Lung microvascular endothelial cell (primary cell): ENCODE results near the gene NAA20. TPM values are rescaled to one million over a fixed set of nuclear protein-coding genes. Genes with fewer than 3 reads are reported as not detected.
A peak's percentile ranks its signal among the peaks of the same experiment; 100 is the strongest.

Experiments used
- DNase-seq, 2 donors: peaks; one replicate each; pipeline versions ENCODE4 v3.0.0 to v3.0.0-alpha.2; 2010; ENCODE audit warnings: low read depth in 2 of 2
- total RNA-seq: library from RNA; depleted of rRNA; stranded (reverse); fragments of >200 nt; gene quantifications from 2 replicates; pipeline ENCODE4 v1.2.1, GENCODE V29; 2014

The NAA20 gene, protein sequence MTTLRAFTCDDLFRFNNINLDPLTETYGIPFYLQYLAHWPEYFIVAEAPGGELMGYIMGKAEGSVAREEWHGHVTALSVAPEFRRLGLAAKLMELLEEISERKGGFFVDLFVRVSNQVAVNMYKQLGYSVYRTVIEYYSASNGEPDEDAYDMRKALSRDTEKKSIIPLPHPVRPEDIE
- 36.3 and 37.9 TPM in 2 replicates for total RNA-seq

DNA sequence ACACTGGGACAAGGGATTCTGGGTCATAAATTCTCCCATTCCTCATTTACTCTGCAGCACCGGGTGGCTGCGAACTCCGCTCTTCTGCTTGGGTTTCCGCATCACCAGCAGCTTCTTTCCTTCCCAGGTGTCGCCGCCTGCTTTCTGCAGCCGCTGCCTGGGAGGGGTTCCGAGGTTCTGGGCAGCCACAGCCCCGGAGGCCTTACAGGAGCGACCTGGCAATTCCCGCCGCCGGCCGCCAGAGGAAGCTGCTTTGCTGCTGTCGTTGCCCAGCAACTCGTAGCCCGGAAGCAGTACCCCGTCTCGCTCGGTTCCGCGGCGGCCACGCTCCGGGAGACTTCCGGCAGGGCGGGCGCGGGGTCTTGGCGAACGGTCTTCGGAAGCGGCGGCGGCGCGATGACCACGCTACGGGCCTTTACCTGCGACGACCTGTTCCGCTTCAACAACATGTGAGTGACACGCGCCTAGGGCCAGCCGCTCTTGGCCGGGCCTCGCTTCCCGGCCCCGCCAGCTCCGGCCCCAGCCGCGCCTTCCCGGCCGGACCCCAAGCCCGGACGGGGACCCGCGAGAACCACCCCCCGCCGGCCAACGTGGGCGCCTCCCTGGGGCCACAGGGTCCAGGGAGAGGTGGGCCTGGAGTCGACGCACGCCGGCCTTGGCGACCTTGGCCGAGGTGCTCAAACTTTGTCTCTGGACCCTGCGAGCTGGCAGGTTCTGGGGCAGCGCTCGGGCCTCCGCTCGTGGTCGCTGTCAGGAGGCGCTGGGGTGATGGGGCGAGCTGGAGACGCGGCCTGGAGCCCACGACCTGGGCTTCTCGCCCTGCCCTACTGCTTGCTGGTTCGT is at the start of gene NAA20:
Gene NAA20, plus strand, starts transcription at position 362 of the 843 bp plus-strand sequence. Its CDS starts 35 bp downstream, at position 397.
- DNase-seq: peak; percentile 94

DNA sequence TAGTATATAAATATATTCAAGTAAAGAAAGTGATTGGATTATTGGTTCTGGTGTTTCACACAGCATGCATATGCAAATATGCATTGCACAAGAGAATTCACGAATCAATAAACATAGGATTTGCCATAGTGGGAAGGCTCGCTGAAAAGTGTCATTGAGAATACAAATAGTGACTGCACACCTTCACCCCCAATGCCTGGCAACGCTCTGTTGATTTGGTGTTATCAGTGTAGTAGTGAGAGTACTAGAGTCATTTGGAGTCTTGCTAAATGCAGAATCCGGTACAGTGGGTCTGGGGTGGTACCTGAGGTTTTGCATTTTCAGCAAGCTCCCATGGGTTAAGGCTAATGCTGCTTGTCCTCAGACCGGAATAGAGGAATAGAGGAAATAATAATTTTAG is 49.7 kb upstream of the NAA20 start:
- DNase-seq: no peak

DNA sequence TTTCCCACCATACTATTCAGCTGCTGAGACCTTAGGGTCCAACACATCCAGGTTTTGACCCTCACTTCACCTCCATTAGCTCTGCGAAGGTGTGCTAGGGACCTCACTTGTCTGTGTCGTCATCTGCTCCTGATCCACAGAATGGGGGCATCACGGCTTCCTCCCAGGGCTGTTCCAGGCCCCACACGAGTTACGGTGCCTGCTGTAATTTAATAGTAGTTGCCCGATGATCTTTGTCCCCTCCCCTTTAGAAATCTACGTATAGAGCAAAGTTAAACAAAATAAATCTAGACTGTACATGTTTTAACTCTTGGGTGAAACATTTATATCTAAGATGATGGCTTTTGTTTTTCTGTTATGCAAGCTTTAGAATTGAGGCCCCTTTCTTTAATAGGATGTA is 49.1 kb upstream of the NAA20 start:
- no peak for DNase-seq

DNA sequence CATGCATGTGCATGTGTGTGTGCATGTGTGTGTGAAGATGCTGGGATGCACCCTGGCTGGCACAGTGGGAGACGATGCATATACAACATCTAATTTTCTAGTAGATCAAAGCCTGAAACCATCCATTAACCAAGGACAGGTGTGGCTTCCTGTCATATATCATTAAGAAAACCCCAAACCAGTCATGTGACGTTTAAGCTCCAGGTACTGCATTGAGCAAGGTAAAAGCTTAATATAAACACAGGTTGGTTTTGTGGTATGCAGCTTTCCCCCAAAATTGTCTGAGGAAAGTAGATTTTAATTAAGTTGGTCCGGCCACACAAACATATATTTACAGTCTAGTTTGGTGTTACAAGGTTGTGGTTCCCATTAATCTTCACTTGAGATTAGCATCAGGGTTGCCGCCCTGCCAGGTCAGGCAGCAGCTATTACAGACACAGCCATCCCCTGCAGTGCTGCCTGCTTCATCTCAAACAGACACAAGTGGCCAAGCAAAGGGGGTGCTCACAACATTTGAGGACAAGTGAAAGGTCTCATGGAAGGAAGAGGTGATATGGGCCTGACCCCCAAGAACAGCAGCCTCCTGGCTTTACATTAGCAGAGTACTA is 48.6 kb upstream of the NAA20 start:
- DNase-seq: no peak

DNA sequence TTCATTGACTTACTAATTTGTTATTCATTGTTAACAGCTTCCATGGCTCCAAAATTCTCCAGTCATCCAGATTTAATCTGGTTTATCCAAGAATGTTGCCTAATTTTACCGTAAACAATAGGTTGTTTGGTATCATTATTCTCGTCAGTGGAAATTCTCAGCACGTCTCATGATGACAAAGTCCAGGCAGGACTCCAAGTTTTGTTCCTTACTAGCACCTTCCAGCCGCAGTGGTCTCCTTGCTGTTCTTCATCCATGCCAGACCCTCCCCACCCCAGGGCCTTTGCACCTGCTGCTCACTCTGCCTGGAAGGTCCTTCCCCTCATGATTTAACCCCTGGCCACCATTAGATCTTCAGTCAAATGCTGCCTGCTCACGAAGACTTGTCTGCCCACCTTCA is 48.1 kb upstream of the NAA20 start:
- no peak for DNase-seq

DNA sequence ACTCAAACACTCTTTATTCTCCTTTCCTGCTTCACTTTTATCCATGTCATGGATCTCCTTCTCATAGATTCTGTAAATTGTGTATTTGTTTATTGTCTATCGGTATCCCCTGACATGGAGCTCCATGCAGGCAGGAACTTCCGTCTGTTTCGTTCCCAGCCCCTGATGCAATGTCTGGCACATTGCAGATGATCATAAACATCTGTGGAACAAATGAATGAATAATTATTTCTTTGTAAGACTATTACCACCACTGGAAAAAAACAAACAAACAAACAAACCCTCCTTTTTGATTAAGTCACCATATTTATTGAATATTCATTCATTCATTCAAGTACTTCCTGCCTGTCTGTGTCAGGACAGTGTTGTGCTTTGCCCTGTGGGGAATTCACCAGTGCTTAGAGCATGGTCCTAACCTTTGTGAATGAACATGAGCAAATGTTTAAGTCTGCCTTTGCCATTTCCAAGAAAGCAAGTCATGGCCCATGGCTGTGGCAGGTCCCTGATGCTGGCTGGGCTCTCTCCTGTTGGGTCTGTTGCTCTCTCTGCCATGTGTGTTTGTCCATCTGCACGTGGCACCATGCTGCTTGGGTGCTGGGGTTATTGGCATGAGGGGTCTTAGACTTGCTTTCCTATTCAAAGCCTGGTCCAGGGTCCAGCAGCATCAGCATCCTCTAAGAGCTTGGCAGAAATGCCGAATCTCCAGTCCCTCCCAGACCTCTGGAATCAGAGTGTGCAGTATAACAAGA is 47.5 kb upstream of the NAA20 start:
- DNase-seq: no peak

DNA sequence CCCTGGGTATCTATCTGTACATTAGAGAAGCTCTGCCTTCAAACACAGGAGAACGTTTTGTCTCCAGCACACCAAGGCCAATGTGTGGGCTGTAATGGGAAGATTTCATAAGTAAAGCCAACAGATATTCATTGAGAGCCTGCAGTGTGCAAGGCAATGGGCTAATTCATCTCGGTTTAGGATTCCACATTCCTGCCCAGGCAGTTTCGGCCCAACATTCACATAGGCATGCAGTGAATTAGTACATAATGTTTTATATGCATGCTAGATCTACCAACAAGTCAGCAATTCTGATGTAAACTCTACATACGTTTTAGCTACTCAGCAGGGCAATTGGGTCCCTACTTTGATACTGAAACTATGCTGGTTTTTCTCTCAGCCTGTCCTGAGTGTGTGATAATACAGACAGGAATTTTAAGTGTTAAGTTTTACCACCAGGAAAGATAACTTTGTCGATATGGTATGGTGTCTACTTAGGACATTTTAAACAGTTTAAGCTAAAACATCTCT is 46.9 kb upstream of the NAA20 start:
- DNase-seq: no peak

DNA sequence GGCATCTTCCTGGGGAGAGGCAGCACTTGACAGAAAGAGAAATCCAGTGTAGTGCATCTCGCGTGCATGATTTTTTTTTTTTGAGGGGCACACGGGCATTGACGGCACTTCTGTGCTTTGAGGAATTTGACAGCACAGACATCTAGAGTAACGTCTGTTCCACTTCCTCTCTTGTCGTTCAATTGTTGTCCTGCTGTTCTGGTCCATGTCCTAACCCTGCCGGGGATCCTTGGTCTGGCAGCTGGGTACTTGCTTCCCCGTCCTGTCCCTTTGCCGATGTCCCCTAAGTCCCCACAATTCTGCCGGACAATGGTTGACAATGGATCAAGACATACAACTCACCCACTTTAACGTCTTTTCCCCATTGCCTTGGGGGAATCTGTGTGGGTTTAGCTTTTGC is 46.0 kb upstream of the NAA20 start:
- DNase-seq: no peak

DNA sequence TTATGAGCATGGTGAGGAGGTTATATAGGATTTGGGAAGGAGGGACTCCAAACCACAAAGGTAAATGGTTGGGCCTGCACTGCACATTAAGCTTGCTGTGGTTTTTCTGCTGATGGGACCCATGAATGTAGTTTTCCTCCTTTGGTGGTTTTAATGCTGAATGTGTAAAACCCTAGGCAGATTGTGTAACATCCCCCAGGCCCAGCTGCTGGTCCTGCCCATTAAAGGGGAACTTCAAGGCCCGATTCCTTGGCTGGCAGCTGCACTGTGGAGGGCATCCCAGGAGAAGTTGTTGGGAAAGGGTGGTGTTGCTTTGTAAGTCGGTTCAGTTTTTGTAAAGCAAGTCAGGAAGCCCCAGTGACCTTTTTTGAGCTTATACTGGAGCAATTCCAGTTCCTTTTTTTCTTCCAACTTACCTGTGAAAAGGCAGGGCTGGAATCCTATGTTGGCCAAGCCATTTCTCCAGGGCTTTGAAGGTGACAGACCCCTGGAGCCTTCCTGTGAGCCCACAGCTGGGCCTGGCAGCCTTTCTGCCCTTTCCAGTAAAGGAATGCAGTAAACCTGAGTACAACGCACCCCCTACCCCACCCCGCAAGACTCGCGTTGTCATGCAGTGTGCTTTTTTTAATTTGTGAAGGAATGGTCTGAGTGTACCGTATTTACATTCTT is 43.1 kb upstream of the NAA20 start:
- peak; percentile 19 to 34 for DNase-seq

DNA sequence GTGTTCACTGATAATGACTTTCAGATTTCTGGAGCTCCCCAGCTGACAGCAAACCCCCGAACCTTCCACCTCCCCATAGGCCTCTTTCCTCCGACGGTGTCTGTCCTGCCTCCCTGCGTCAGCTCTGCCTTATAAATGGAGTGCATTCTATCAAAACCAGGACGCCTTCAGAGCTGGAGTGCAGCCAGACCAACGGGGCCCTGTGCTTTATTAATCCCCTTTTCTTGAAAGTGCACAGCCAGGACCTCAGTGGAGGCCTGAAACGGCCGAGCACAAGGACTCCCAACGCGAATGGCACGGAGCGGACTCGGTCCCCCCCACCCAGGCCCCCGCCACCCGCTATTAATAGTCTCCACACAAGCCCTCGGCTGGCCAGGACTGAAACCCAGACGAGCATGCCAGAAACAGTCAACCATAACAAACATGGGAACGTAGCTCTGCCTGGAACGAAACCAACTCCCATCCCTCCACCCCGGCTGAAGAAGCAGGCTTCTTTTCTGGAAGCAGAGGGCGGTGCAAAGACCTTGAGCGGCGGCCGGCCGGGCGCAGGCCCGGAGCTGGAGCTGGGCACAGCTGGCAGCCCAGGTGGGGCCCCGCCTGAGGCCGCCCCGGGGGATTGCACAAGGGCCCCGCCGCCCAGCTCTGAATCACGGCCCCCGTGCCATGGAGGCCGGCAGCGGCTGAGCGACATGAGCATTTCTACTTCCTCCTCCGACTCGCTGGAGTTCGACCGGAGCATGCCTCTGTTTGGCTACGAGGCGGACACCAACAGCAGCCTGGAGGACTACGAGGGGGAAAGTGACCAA is 42.3 kb upstream of the NAA20 start:
- peak; percentile 60 to 82 for DNase-seq

DNA sequence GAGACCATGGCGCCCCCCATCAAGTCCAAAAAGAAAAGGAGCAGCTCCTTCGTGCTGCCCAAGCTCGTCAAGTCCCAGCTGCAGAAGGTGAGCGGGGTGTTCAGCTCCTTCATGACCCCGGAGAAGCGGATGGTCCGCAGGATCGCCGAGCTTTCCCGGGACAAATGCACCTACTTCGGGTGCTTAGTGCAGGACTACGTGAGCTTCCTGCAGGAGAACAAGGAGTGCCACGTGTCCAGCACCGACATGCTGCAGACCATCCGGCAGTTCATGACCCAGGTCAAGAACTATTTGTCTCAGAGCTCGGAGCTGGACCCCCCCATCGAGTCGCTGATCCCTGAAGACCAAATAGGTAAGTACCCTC is 41.7 kb upstream of the NAA20 start:
- DNase-seq: peak in 1 of 2 donors; percentile 51

DNA sequence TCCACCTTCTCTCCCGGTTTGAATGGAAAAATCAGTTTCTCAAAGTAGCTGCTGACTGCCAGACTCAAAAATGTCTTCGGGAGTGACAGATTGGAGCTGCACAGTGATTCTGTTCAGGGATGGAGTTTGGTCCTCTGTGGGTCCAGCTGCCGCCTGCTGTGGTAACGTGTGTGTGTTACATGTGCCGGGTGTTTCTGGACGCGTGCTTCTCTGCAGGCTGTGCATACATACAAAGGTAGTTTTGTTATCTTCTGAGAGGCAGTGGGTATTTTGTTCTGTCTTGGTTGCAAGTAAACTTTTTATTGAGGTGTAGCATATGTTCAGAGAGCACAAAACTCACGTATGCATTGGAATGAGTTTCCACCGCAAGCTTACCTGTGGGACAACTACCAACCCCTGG is 41.3 kb upstream of the NAA20 start:
- peak in 1 of 2 donors; percentile 28 for DNase-seq

DNA sequence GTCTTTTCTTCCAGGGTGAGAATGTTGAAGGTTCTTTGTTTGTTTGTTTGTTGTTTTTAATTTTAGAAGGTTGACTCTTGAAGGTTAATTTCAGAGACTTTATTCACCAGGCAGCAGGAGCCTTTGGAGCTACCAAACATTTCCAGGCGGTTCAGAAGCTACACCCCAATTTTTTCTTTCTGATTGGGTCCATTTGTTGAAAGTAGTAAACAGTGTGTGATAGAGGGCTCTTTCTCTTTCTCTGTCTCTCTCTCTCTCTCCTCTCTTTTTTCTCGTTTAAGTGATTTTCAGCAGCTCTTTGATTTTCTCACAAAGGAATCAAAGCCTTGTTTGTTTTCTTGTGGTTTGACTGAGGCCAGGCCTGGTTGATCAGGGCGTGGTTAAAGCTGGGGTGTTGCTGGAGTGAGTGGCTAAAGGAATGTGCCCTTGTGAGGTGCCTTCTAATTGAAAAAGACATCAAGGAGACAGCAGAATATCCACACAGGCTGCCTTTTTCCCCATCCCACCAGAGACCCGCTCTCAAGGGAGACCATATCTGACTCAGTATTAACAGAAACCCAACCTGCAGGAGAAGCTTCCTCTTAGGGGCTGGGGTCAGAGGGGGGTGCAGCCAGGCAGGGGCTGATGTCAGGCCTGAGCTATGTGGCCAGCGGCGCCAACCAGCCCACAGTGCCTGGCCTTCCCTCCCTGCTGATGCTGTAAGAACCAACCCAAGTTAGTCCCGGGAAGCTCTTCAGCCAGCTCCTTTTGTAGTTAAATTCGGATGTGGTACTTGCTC is 40.4 kb upstream of the NAA20 start:
- peak in 1 of 2 donors; percentile 69 for DNase-seq

DNA sequence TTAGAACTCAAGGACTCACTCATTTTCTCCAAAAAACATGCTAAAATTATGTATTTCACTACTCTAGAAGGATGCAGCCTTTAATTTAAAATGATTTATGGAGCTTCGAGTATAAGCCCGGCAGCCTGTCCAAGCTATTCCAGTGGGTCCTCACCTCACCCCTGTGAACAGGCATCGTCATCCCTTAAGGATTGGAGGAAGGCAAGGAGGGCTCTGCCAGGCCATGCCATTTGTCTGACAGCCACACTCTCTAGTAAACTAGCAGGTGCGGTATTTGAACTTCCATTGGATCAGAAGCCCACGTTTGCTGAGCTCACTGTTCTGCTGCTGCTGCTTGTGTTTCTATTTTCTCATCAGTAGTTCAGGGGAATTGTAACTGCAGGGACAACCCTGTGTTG is 39.8 kb upstream of the NAA20 start:
- DNase-seq: no peak

DNA sequence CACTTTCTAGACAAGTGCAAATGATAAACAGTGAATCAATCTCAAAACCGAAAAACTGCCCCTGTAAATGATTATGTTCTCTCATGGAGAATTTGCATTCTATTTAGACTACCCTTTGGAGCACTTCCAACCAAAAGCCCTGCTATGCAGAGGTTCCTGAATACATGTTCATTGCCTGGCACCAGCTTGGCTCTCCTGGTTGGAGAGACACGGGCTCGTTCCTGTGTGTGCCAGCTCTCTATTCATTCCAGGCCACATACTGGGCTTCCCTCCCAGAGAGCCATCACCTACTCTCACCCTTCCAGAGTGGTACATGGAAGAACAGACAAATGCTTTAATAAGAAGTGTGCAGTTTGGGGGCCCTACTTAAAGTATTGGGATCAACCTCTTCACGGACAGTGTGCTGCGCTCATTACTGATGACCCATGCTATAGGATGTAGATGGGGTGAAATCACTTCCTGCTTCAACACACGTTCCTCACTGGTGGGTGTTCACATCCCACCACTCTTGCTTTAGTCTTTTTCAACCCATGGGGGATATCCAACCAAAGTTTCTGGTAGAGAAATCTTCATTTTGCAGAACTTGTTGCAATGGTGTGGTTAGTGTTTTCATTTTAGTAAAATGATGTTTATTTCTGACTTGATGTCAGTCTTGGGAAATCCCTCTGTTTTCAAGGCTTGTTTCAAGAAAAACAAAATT is 38.5 kb upstream of the NAA20 start:
- DNase-seq: peak in 1 of 2 donors; percentile 41

DNA sequence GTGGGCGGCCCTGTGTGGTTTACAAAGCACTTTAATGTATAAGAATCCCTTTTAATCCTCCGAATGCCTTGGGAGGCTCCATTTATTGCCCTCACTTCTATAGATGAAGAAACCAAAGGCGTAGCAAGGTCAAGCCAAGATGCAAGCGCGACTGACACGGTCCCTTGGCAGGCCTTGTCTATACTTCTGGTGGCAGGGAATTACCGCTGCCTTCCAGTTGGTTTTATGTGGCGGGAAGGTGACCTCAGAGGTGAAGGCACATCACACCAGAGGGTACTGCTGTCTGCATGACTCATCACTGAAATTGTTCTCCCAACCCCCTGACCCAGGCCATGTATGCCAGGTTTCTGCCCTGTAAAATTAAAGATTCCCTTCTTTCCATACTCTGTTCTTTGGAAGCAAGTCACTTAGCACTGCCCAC is 36.1 kb upstream of the NAA20 start:
- peak; percentile 42 to 57 for DNase-seq

DNA sequence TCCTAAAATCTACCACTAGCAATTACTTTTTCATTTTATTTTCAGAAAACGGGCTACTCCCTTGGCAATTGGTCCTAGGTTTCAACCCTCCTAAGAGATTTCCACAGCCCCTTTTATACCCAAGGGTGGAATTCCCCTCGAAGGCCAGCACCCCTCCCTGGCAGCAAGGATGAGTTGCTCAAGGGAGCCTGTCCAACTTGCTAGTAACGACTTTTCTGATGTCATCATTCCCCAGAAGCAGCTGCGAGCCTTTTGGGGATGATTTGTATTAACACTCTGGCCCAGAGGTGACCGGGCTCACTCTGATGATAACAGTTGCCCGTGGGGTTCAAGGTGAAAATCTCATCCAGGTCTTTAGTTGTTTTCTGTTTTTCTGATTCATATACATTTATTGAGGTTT is 30.7 kb upstream of the NAA20 start:
- peak in 1 of 2 donors; percentile 43 for DNase-seq

DNA sequence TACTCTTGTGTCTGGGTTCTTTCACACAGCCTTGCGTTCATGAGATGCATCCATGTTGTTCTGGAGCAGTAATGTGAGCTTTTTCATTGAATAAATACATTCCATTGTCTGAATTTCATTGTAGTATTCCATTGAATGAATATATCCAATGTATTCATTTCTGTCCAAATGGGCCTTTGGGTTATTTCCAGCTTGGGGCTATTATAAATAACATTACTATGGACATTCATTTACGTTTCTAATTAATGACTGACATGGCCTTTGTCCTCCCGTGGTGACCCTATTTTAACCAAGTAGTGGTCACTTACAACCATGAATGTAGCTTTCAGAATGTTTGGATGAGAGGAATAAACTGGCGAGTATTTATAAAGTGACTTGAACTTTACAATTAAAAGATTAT is 30.1 kb upstream of the NAA20 start:
- no peak for DNase-seq

DNA sequence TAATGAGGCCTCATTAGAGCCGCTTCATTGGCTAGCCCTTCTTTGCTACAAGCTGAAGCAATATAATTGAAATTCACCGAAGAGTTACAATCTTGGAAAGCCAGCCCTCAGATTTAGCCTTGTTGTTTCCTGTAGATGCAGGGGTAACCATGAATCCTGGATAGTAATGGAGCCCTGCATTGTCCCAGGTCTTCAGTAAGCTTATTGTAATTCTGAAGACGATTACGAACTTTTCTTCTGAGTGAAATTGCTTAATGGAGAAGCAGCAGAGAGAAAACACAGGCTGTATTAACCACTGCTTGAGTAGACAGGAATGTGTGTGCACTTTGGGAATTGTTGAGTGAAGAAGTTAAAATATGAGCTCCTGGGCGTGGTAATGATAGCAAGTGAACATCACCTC is 26.3 kb upstream of the NAA20 start:
- no peak for DNase-seq
